ENCODE measurements around the gene DBH.
A peak's percentile ranks its signal among the peaks of the same experiment; 100 is the strongest.

Gene DBH

GRCh38 chr9:133614056-133614455 is 22.1 kb upstream of the DBH start:
- peaks cover 0 to 52% (median 0%) of the 10 kb centered on the region in 11 experiments; a peak in 8 of 22 replicates for H4K20me1 ChIP-seq
- H3K27me3 ChIP-seq = peaks cover 10 to 73% (median 32%) of the 10 kb centered on the region in 11 experiments
- peaks cover 0 to 21% (median 11%) of the 10 kb centered on the region in 10 experiments; a peak in 13 of 20 replicates for H3K4me1 ChIP-seq
- no peak overlapping the region for H3K9ac ChIP-seq
- TF ChIP-seq Cebpa-rat (IDR thresholded peaks at IDR 0.05) = no peak
- H3K9me3 ChIP-seq (replicated peaks in 1 of 11) = no peaks in the 10 kb centered on the region
- no peak overlapping the region for H3K27ac ChIP-seq
- H3K36me3 ChIP-seq = no peaks in the 10 kb centered on the region
- H3K4me3 ChIP-seq = no peak overlapping the region
- H3K4me2 ChIP-seq = no peak overlapping the region

DNA sequence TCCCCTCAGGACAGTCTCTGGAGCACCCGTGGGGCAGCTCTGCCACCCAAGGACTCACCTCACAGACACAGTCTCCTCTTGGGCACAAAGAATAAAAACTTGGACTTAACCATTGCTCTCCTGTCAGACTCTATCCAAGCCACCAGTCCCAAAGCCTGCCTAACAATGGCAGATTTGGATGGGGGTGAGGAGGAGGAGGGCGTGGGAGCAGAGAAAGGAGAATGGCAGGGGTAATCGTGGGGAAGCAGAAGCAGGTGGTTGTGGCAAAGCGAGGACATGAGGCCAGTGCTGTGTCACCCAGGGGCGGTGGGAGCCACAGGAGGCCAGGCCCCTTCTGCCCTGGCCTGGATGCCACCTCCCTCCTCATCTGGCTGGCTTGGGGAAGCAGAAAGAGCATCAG is 21.5 kb upstream of the DBH start:
- Histone ChIP-seq H3K9me3 (replicated peaks in 1 of 11) (no peaks in the 10 kb centered on the region), H3K4me1 (peaks cover 5 to 27% (median 17%) of the 10 kb centered on the region in 10 experiments), H4K20me1 (peaks cover 0 to 49% (median 0%) of the 10 kb centered on the region in 11 experiments; a peak in 7 of 22 replicates), H3K27me3 (peaks cover 4 to 66% (median 25%) of the 10 kb centered on the region in 11 experiments), H3K36me3 (no peaks in the 10 kb centered on the region), H3K9ac (no peak overlapping the region), H3K4me2 (no peak overlapping the region), H3K4me3 (no peak overlapping the region), H3K27ac (no peak overlapping the region)
- TF ChIP-seq Cebpa-rat (IDR thresholded peaks at IDR 0.05) = no peak

DNA sequence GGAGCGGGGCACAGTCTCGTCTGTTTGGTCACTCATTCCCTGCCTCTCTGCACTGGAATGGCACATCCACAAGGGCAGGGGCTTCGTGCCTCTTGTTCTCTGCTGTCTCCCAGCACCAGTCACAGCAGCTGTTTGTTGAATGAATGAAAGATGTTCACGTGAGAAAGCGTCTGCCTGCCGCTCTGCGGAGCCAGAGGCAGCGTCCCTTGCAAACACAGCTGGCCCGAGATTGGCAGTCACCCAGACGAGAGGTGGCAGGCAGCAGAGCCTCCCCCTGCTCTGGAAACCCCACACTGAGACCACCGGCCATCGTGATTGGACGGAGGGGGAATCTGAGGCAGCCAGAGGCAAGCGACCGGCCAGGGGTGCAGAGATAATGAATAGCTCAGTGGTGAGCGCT is 21.0 kb upstream of the DBH start:
- no peak overlapping the region for H3K4me3 ChIP-seq
- H4K20me1 ChIP-seq = peaks cover 0 to 45% (median 0%) of the 10 kb centered on the region in 11 experiments; a peak in 7 of 22 replicates
- no peak overlapping the region for H3K4me2 ChIP-seq
- TF ChIP-seq Cebpa-rat (IDR thresholded peaks at IDR 0.05) = no peak
- H3K9me3 ChIP-seq (replicated peaks in 1 of 11) = no peaks in the 10 kb centered on the region
- peaks cover 10 to 32% (median 22%) of the 10 kb centered on the region in 10 experiments for H3K4me1 ChIP-seq
- H3K27me3 ChIP-seq = peaks cover 0 to 61% (median 21%) of the 10 kb centered on the region in 11 experiments; a peak in 17 of 22 replicates
- H3K27ac ChIP-seq = no peak overlapping the region
- H3K9ac ChIP-seq = no peak overlapping the region
- no peaks in the 10 kb centered on the region for H3K36me3 ChIP-seq

GRCh38 chr9:133615606-133616188 is 20.5 kb upstream of the DBH start:
- Histone ChIP-seq H3K9ac (no peak overlapping the region), H3K4me1 (peaks cover 15 to 38% (median 27%) of the 10 kb centered on the region in 10 experiments), H4K20me1 (peaks cover 0 to 45% (median 0%) of the 10 kb centered on the region in 11 experiments; a peak in 7 of 22 replicates), H3K36me3 (no peaks in the 10 kb centered on the region), H3K27me3 (peaks cover 0 to 56% (median 21%) of the 10 kb centered on the region in 11 experiments; a peak in 16 of 22 replicates), H3K4me2 (no peak overlapping the region), H3K27ac (no peak overlapping the region), H3K9me3 (replicated peaks in 1 of 11) (no peaks in the 10 kb centered on the region), H3K4me3 (no peak overlapping the region)
- TF ChIP-seq Cebpa-rat (IDR thresholded peaks at IDR 0.05) = no peak

- H3K4me1 ChIP-seq = peaks cover 18 to 41% (median 32%) of the 10 kb centered on the region in 10 experiments
- peak overlapping the region in 3 of 11 experiments; percentile 26 to 42 (median 33); a peak in 3 of 22 replicates for H3K4me2 ChIP-seq
- no peak overlapping the region for H3K27ac ChIP-seq
- no peaks in the 10 kb centered on the region for H3K36me3 ChIP-seq
- no peak for TF ChIP-seq Cebpa-rat (IDR thresholded peaks at IDR 0.05)
- peaks cover 0 to 45% (median 0%) of the 10 kb centered on the region in 11 experiments; a peak in 7 of 22 replicates for H4K20me1 ChIP-seq
- peaks cover 0 to 48% (median 14%) of the 10 kb centered on the region in 11 experiments; a peak in 15 of 22 replicates for H3K27me3 ChIP-seq
- no peak overlapping the region for H3K4me3 ChIP-seq
- H3K9ac ChIP-seq = no peak overlapping the region
- no peaks in the 10 kb centered on the region for H3K9me3 ChIP-seq (replicated peaks in 1 of 11)
Measured at GRCh38 chr9:133616643-133617405, 19.3 kb upstream of the DBH start.

GRCh38 chr9:133618726-133619125 is 17.4 kb upstream of the DBH start:
- Histone ChIP-seq H3K27me3 (peaks cover 0 to 32% (median 4%) of the 10 kb centered on the region in 11 experiments; a peak in 7 of 22 replicates), H4K20me1 (peaks cover 0 to 33% (median 0%) of the 10 kb centered on the region in 11 experiments; a peak in 6 of 22 replicates), H3K4me2 (peak overlapping the region in 5 of 11 experiments; percentile 22 to 70 (median 66); a peak in 3 of 22 replicates), H3K9ac (no peak overlapping the region), H3K4me1 (peaks cover 18 to 41% (median 32%) of the 10 kb centered on the region in 10 experiments), H3K36me3 (no peaks in the 10 kb centered on the region), H3K27ac (no peak overlapping the region), H3K4me3 (no peak overlapping the region), H3K9me3 (replicated peaks in 1 of 11) (peaks cover 0 to 2% (median 0%) of the 10 kb centered on the region in 11 experiments; a peak in 1 of 22 replicates)
- no peak for TF ChIP-seq Cebpa-rat (IDR thresholded peaks at IDR 0.05)

GRCh38 chr9:133619791-133620190 is 16.4 kb upstream of the DBH start:
- no peak for TF ChIP-seq Cebpa-rat (IDR thresholded peaks at IDR 0.05)
- Histone ChIP-seq H3K27ac (no peak overlapping the region), H3K36me3 (no peaks in the 10 kb centered on the region), H3K9me3 (replicated peaks in 1 of 11) (peaks cover 3 to 12% (median 6%) of the 10 kb centered on the region in 11 experiments; a peak in 19 of 22 replicates), H3K9ac (no peak overlapping the region), H3K4me2 (peak overlapping the region; percentile 21 to 70 (median 63)), H3K4me3 (no peak overlapping the region), H3K27me3 (peaks cover 0 to 29% (median 0%) of the 10 kb centered on the region in 11 experiments; a peak in 6 of 22 replicates), H4K20me1 (peaks cover 0 to 29% (median 0%) of the 10 kb centered on the region in 11 experiments; a peak in 6 of 22 replicates), H3K4me1 (peaks cover 18 to 41% (median 32%) of the 10 kb centered on the region in 10 experiments)

DNA sequence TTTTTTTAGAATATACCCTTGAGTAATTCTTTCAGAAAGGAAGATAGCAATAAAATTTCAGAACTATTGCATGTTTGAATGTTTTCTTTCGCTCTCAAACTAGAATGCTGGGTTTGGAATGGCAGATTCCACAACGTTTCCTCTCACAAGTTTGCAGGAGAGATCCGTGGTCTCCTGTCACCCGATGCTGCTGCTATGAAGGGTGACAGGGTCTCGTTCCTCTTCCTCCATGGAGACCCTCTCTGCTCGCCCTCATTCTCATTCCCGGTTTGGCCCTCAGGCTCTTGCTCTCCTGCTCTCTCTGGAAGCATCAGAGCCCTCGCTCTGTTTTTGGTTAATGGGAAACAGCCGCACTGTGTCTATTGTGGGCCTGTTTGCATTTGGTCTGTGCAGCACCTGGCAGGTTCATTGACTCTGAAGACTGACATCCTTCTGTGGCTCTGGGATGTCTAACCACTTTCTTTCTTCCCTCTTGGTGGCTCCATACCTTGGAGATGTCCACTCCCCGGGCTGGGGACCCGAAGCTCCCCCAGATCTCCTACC is 14.4 kb upstream of the DBH start:
- Histone ChIP-seq H3K27ac (no peak overlapping the region), H3K27me3 (peaks cover 0 to 29% (median 0%) of the 10 kb centered on the region in 11 experiments; a peak in 6 of 22 replicates), H3K9ac (no peak overlapping the region), H3K4me1 (peaks cover 18 to 41% (median 32%) of the 10 kb centered on the region in 10 experiments), H3K4me2 (no peak overlapping the region), H3K9me3 (replicated peaks in 1 of 11) (peaks cover 23 to 32% (median 26%) of the 10 kb centered on the region in 11 experiments), H3K36me3 (no peaks in the 10 kb centered on the region), H4K20me1 (peaks cover 0 to 11% (median 0%) of the 10 kb centered on the region in 11 experiments; a peak in 4 of 22 replicates), H3K4me3 (no peak overlapping the region)
- no peak for TF ChIP-seq Cebpa-rat (IDR thresholded peaks at IDR 0.05)
